GM23338 (cell line): Measurements from ENCODE around the gene MYH14. TPM values are rescaled to one million over a fixed set of nuclear protein-coding genes. Genes with fewer than 3 reads are reported as not detected.

Source experiments
- ATAC-seq: fragments of 200-7000 bp; cut with Tn5 transposase; 3 replicates; pipeline ENCODE4 v1.9.1; 2020
- DNase-seq: peaks from one replicate; pipeline ENCODE4 v3.0.0-alpha.2; 2015; ENCODE audit warnings: low spot score
- H2AFZ ChIP-seq: fragments of 200-600 bp; sonication (generic); 2 replicates; pipeline ENCODE4 v1.8.0; 2016; ENCODE audit warnings: antibody characterized with exemption, mild to moderate bottlenecking, moderate library complexity
- H3F3A ChIP-seq: fragments of 200-600 bp; sonication (generic); replicated peaks from 2 replicates; pipeline ENCODE4 v1.8.0; 2017; ENCODE audit warnings: antibody characterized with exemption, mixed run types, low read depth
- H3K27ac ChIP-seq: fragments of 200-600 bp; sonication (generic); 2 replicates; pipeline ENCODE4 v1.6.1; 2016; ENCODE audit warnings: low read depth
- H3K27me3 ChIP-seq: fragments of 200-600 bp; sonication (generic); 2 replicates; pipeline ENCODE4 v1.8.0; 2016; ENCODE audit warnings: mild to moderate bottlenecking, mixed run types, moderate library complexity; ENCODE audit not compliant: insufficient read depth
- H3K36me3 ChIP-seq: fragments of 200-600 bp; sonication (generic); 2 replicates; pipeline ENCODE4 v1.8.0; 2016; ENCODE audit warnings: mild to moderate bottlenecking; ENCODE audit not compliant: insufficient read depth
- H3K4me1 ChIP-seq: fragments of 200-600 bp; sonication (generic); 2 replicates; pipeline ENCODE4 v1.8.0; 2016; ENCODE audit warnings: mild to moderate bottlenecking, moderate library complexity; ENCODE audit not compliant: insufficient read depth
- H3K4me2 ChIP-seq: fragments of 200-600 bp; sonication (generic); 2 replicates; pipeline ENCODE4 v1.7.1; 2017; ENCODE audit warnings: mixed run types
- H3K4me3 ChIP-seq: fragments of 200-600 bp; sonication (generic); 2 replicates; pipeline ENCODE4 v1.6.1; 2016; ENCODE audit warnings: mixed run types
- H3K79me2 ChIP-seq: fragments of 200-600 bp; sonication (generic); replicated peaks from 2 replicates; pipeline ENCODE4 v1.8.0; 2017; ENCODE audit warnings: mild to moderate bottlenecking; ENCODE audit not compliant: insufficient read depth
- H3K9me2 ChIP-seq: fragments of 200-600 bp; sonication (generic); 2 replicates; pipeline ENCODE4 v1.8.0; 2017; ENCODE audit not compliant: insufficient read depth
- H4K20me1 ChIP-seq: fragments of 200-600 bp; sonication (generic); replicated peaks from 2 replicates; pipeline ENCODE4 v1.8.0; 2017; ENCODE audit warnings: mild to moderate bottlenecking; ENCODE audit not compliant: insufficient read depth
- H3K27ac Mint-ChIP-seq: 2 replicates; pipeline ENCODE4 v1.8.0; 2020; ENCODE audit warnings: inconsistent platforms, mild to moderate bottlenecking, moderate library complexity, mixed read lengths
- H3K27me3 Mint-ChIP-seq: 3 replicates; pipeline ENCODE4 v1.8.0; 2022; ENCODE audit warnings: low read depth, mild to moderate bottlenecking, moderate library complexity, mixed read lengths, inconsistent platforms; ENCODE audit not compliant: insufficient read depth, poor library complexity
- H3K36me3 Mint-ChIP-seq: 3 replicates; pipeline ENCODE4 v1.8.0; 2021; ENCODE audit warnings: low read depth, mild to moderate bottlenecking, inconsistent platforms, moderate library complexity, mixed read lengths
- H3K4me1 Mint-ChIP-seq: 3 replicates; pipeline ENCODE4 v1.8.0; 2020; ENCODE audit warnings: mild to moderate bottlenecking, inconsistent platforms, mixed read lengths
- H3K4me3 Mint-ChIP-seq: 3 replicates; pipeline ENCODE4 v1.8.0; 2021; ENCODE audit warnings: moderate library complexity, mild to moderate bottlenecking, inconsistent platforms, mixed read lengths
- H3K9me3 Mint-ChIP-seq: 3 replicates; pipeline ENCODE4 v1.8.0; 2020; ENCODE audit warnings: moderate library complexity, mild to moderate bottlenecking, inconsistent platforms, mixed read lengths
- CREB1 ChIP-seq: fragments of 250-450 bp; sonication (Bioruptor Pico); IDR thresholded peaks from 2 replicates; pipeline ENCODE4 v1.5.0; 2020; ENCODE audit warnings: low read depth, mild to moderate bottlenecking, moderate library complexity
- EZH2 ChIP-seq: fragments of 200-600 bp; sonication (generic); IDR thresholded peaks from one replicate; pipeline ENCODE4 v1.8.0; 2017; ENCODE audit warnings: antibody characterized with exemption, mild to moderate bottlenecking, low read depth; ENCODE audit not compliant: unreplicated experiment
- EZH2phosphoT487 ChIP-seq: fragments of 200-600 bp; sonication (generic); IDR thresholded peaks from one replicate; pipeline ENCODE4 v1.8.1; 2018; ENCODE audit warnings: antibody characterized with exemption; ENCODE audit not compliant: unreplicated experiment
- JUNB ChIP-seq: IDR thresholded peaks from one replicate; pipeline ENCODE4 v1.6.1; 2016; ENCODE audit warnings: antibody characterized with exemption; ENCODE audit not compliant: unreplicated experiment
- NANOG ChIP-seq: IDR thresholded peaks from 2 replicates; pipeline ENCODE4 v1.6.1; 2016; ENCODE audit warnings: antibody characterized with exemption, borderline replicate concordance
- POLR2AphosphoS5 ChIP-seq: IDR thresholded peaks from 2 replicates; pipeline ENCODE4 v1.6.1; 2016; ENCODE audit warnings: antibody characterized with exemption, low read depth
- STAT1 ChIP-seq: IDR thresholded peaks from one replicate; pipeline ENCODE4 v1.6.1; 2016; ENCODE audit warnings: antibody characterized with exemption; ENCODE audit not compliant: unreplicated experiment
- ZNF114 ChIP-seq: fragments of 250-450 bp; sonication (Bioruptor Pico); IDR thresholded peaks from 2 replicates; pipeline ENCODE4 v1.5.0; 2020; ENCODE audit warnings: mild to moderate bottlenecking, moderate library complexity
- ZNF331 ChIP-seq: fragments of 250-450 bp; sonication (Bioruptor Pico); IDR thresholded peaks from 2 replicates; pipeline ENCODE4 v1.5.0; 2020; ENCODE audit warnings: low read depth, mild to moderate bottlenecking, moderate library complexity
- polyA plus RNA-seq: library from polyadenylated mRNA; unstranded; fragments of >200 nt; fragmentation: Nextera tagmentation; extraction: Ambion mirVana; gene quantifications from 2 replicates; pipeline ENCODE4 v1.2.1, GENCODE V29; 2016
- total RNA-seq: library from RNA; depleted of rRNA; stranded (reverse); fragments of >200 nt; shearing (Covaris generic); gene quantifications from 2 replicates; pipeline ENCODE4 v1.2.3, GENCODE V29; 2014
- TF ChIP-seq, protein P1 (sequence below): fragments of 250-450 bp; sonication (Bioruptor Pico); IDR thresholded peaks from 2 replicates; pipeline ENCODE4 v1.5.0; 2020; ENCODE audit warnings: mild to moderate bottlenecking, moderate library complexity
- TF ChIP-seq, protein P2 (sequence below): IDR thresholded peaks from one replicate; pipeline ENCODE4 v1.6.1; 2018; ENCODE audit warnings: antibody characterized with exemption; ENCODE audit not compliant: unreplicated experiment
- TF ChIP-seq, protein P3 (sequence below), 2 experiments: fragments of 200-600 bp in 1 of 2; sonication (generic) in 1 of 2; conservative IDR thresholded peaks; 2 replicates each; pipeline versions ENCODE4 v1.5.1 to v1.6.1; 2016 to 2017; ENCODE audit warnings: antibody characterized with exemption in 2 of 2, low read depth in 2 of 2, mild to moderate bottlenecking in 2 of 2, moderate library complexity in 1 of 2
- TF ChIP-seq, protein P4 (sequence below): IDR thresholded peaks from 2 replicates; pipeline ENCODE4 v1.6.1; 2016; ENCODE audit warnings: antibody characterized with exemption

Gene MYH14
- total and polyA plus RNA-seq, 2 experiments from 2014 or later: 25.5 to 27.5 TPM

DNA sequence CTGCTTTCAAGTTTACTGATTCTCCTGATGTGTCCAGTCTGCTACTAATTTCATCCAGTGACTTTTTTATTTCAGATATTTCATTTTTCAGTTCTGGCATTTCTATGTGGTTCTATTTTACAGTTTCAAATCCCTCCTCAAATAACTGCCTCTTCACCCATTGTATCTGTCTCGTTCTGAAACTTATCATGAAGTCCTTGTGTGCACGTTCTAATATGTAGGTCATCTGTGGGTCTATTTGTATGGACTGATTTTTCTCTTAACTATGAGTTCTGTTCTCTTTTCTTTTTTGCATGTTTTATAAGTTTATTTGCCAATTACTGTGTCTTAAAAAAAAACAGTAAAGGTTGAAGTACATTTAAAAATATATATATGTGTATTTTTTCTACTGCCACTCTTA is 82.4 kb downstream of the MYH14 start:
- H4K20me1 ChIP-seq: no peaks in the 10 kb centered on the region
- ATAC-seq: no peak
- DNase-seq: no peak
- H3K27ac ChIP-seq: no peak overlapping the region
- no peak overlapping the region for H3K4me3 ChIP-seq
- no peaks in the 10 kb centered on the region for H3K9me2 ChIP-seq
- H3K36me3 ChIP-seq: peaks cover 8% of the 10 kb centered on the region
- no peak overlapping the region for H2AFZ ChIP-seq
- Mint-ChIP-seq H3K4me3 (no peak overlapping the region), H3K36me3 (peaks cover 44% of the 10 kb centered on the region), H3K27me3 (peaks cover 14% of the 10 kb centered on the region), H3K4me1 (no peaks in the 10 kb centered on the region), H3K27ac (no peak overlapping the region), H3K9me3 (peaks cover 95% of the 10 kb centered on the region)
- H3K79me2 ChIP-seq: no peaks in the 10 kb centered on the region
- H3F3A ChIP-seq: no peaks in the 10 kb centered on the region
- no peaks in the 10 kb centered on the region for H3K4me1 ChIP-seq
- no peaks in the 10 kb centered on the region for H3K27me3 ChIP-seq
- H3K4me2 ChIP-seq: no peak overlapping the region
- no peak for TF ChIP-seq STAT1
- TF ChIP-seq EZH2: no peak
- TF ChIP-seq, protein P1, sequence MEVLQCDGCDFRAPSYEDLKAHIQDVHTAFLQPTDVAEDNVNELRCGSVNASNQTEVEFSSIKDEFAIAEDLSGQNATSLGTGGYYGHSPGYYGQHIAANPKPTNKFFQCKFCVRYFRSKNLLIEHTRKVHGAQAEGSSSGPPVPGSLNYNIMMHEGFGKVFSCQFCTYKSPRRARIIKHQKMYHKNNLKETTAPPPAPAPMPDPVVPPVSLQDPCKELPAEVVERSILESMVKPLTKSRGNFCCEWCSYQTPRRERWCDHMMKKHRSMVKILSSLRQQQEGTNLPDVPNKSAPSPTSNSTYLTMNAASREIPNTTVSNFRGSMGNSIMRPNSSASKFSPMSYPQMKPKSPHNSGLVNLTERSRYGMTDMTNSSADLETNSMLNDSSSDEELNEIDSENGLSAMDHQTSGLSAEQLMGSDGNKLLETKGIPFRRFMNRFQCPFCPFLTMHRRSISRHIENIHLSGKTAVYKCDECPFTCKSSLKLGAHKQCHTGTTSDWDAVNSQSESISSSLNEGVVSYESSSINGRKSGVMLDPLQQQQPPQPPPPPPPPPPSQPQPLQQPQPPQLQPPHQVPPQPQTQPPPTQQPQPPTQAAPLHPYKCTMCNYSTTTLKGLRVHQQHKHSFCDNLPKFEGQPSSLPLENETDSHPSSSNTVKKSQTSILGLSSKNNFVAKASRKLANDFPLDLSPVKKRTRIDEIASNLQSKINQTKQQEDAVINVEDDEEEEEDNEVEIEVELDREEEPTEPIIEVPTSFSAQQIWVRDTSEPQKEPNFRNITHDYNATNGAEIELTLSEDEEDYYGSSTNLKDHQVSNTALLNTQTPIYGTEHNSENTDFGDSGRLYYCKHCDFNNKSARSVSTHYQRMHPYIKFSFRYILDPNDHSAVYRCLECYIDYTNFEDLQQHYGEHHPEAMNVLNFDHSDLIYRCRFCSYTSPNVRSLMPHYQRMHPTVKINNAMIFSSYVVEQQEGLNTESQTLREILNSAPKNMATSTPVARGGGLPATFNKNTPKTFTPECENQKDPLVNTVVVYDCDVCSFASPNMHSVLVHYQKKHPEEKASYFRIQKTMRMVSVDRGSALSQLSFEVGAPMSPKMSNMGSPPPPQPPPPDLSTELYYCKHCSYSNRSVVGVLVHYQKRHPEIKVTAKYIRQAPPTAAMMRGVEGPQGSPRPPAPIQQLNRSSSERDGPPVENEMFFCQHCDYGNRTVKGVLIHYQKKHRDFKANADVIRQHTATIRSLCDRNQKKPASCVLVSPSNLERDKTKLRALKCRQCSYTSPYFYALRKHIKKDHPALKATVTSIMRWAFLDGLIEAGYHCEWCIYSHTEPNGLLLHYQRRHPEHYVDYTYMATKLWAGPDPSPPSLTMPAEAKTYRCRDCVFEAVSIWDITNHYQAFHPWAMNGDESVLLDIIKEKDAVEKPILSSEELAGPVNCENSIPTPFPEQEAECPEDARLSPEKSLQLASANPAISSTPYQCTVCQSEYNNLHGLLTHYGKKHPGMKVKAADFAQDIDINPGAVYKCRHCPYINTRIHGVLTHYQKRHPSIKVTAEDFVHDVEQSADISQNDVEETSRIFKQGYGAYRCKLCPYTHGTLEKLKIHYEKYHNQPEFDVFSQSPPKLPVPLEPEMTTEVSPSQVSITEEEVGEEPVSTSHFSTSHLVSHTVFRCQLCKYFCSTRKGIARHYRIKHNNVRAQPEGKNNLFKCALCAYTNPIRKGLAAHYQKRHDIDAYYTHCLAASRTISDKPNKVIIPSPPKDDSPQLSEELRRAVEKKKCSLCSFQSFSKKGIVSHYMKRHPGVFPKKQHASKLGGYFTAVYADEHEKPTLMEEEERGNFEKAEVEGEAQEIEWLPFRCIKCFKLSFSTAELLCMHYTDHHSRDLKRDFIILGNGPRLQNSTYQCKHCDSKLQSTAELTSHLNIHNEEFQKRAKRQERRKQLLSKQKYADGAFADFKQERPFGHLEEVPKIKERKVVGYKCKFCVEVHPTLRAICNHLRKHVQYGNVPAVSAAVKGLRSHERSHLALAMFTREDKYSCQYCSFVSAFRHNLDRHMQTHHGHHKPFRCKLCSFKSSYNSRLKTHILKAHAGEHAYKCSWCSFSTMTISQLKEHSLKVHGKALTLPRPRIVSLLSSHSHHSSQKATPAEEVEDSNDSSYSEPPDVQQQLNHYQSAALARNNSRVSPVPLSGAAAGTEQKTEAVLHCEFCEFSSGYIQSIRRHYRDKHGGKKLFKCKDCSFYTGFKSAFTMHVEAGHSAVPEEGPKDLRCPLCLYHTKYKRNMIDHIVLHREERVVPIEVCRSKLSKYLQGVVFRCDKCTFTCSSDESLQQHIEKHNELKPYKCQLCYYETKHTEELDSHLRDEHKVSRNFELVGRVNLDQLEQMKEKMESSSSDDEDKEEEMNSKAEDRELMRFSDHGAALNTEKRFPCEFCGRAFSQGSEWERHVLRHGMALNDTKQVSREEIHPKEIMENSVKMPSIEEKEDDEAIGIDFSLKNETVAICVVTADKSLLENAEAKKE (CRISPR knock-in tag): no peak
- TF ChIP-seq CREB1 (CRISPR knock-in tag): no peak
- no peak for TF ChIP-seq NANOG
- no peak for TF ChIP-seq POLR2AphosphoS5
- TF ChIP-seq, protein P2, sequence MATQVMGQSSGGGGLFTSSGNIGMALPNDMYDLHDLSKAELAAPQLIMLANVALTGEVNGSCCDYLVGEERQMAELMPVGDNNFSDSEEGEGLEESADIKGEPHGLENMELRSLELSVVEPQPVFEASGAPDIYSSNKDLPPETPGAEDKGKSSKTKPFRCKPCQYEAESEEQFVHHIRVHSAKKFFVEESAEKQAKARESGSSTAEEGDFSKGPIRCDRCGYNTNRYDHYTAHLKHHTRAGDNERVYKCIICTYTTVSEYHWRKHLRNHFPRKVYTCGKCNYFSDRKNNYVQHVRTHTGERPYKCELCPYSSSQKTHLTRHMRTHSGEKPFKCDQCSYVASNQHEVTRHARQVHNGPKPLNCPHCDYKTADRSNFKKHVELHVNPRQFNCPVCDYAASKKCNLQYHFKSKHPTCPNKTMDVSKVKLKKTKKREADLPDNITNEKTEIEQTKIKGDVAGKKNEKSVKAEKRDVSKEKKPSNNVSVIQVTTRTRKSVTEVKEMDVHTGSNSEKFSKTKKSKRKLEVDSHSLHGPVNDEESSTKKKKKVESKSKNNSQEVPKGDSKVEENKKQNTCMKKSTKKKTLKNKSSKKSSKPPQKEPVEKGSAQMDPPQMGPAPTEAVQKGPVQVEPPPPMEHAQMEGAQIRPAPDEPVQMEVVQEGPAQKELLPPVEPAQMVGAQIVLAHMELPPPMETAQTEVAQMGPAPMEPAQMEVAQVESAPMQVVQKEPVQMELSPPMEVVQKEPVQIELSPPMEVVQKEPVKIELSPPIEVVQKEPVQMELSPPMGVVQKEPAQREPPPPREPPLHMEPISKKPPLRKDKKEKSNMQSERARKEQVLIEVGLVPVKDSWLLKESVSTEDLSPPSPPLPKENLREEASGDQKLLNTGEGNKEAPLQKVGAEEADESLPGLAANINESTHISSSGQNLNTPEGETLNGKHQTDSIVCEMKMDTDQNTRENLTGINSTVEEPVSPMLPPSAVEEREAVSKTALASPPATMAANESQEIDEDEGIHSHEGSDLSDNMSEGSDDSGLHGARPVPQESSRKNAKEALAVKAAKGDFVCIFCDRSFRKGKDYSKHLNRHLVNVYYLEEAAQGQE: no peak
- TF ChIP-seq ZNF331 (CRISPR knock-in tag): no peak
- TF ChIP-seq, protein P3, sequence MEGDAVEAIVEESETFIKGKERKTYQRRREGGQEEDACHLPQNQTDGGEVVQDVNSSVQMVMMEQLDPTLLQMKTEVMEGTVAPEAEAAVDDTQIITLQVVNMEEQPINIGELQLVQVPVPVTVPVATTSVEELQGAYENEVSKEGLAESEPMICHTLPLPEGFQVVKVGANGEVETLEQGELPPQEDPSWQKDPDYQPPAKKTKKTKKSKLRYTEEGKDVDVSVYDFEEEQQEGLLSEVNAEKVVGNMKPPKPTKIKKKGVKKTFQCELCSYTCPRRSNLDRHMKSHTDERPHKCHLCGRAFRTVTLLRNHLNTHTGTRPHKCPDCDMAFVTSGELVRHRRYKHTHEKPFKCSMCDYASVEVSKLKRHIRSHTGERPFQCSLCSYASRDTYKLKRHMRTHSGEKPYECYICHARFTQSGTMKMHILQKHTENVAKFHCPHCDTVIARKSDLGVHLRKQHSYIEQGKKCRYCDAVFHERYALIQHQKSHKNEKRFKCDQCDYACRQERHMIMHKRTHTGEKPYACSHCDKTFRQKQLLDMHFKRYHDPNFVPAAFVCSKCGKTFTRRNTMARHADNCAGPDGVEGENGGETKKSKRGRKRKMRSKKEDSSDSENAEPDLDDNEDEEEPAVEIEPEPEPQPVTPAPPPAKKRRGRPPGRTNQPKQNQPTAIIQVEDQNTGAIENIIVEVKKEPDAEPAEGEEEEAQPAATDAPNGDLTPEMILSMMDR (conservative IDR thresholded peaks at IDR 0.05; ENCODE audit: low read depth in 2 of 2): no peak
- TF ChIP-seq ZNF114 (CRISPR knock-in tag): no peak
- no peak for TF ChIP-seq JUNB
- TF ChIP-seq EZH2phosphoT487: no peak
- TF ChIP-seq, protein P4, sequence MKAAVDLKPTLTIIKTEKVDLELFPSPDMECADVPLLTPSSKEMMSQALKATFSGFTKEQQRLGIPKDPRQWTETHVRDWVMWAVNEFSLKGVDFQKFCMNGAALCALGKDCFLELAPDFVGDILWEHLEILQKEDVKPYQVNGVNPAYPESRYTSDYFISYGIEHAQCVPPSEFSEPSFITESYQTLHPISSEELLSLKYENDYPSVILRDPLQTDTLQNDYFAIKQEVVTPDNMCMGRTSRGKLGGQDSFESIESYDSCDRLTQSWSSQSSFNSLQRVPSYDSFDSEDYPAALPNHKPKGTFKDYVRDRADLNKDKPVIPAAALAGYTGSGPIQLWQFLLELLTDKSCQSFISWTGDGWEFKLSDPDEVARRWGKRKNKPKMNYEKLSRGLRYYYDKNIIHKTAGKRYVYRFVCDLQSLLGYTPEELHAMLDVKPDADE: no peak
